ENCODE measurements around the gene DPPA5. TPM values are rescaled to one million over a fixed set of nuclear protein-coding genes. Genes with fewer than 3 reads are reported as not detected.
"Not testable (repeated sequence)": the region's sequence is repeated elsewhere in the genome, so short reads cannot be mapped to it uniquely, and the experiment has no call there.

Gene DPPA5
- total and polyA plus RNA-seq, 12 donors: not detected

GRCh38 chr6:73308712-73309534 is 45.2 kb downstream of the DPPA5 start:
- Histone ChIP-seq H3K4me1 (replicated peaks in 1 of 2) (peaks cover 0 to 13% of the 10 kb centered on the region in 2 donors), H3K27ac (no peak overlapping the region), H3K27me3 (peaks cover 21% of the 10 kb centered on the region), H3K9me3 (replicated peaks in 1 of 3) (no peaks in the 10 kb centered on the region), H3K4me3 (peak overlapping the region in 1 of 4 donors; percentile 41), H3K36me3 (replicated peaks in 1 of 2) (no peaks in the 10 kb centered on the region)
- TF ChIP-seq POLR2A (IDR thresholded peaks at IDR 0.05) (no peak), CTCF (IDR thresholded peaks at IDR 0.05) (no peak)
- DNase-seq: no peak
- intact Hi-C loops (cut with DNase I): no loop called here
- WGBS, 4 donors: 81 to 87% (median 85%) methylated on average over 25 to 26 of the region's 26 CpGs

GRCh38 chr6:73303773-73304172 is 50.3 kb downstream of the DPPA5 start:
- H3K36me3 ChIP-seq (replicated peaks in 1 of 2); intact Hi-C loops (cut with DNase I); H3K27ac ChIP-seq; DNase-seq; H3K4me1 ChIP-seq (replicated peaks in 1 of 2); H3K27me3 ChIP-seq; H3K4me3 ChIP-seq; H3K9me3 ChIP-seq (replicated peaks in 1 of 3): not testable (repeated sequence)
- 85 to 93% (median 91%) methylated on average over 6 to 7 of the region's 7 CpGs for WGBS, 4 donors

Small RNA genes within 50 kb of the gene (small RNA-seq; reads per million reads assigned to genes)
- 0 reads per million in 2 donors for gene RPL39P3

Other genes with a start within 250 kb of the DPPA5 start
- not detected for gene KHDC1L, start 128.8 kb downstream of the DPPA5 start, total RNA-seq
- not detected for gene KHDC1L, start 128.8 kb downstream of the DPPA5 start, polyA plus RNA-seq
- gene KHDC1, start 91.1 kb downstream of the DPPA5 start, total RNA-seq: 1 to 10 TPM in 2 of 9 donors, under 1 TPM in 6, not detected in 1; 0.25 to 2.2 (median 0.74) TPM
- 1 to 10 TPM in 2 of 3 donors, under 1 TPM in 1; 0.33 to 1.0 (median 1.0) TPM for gene KHDC1, start 91.1 kb downstream of the DPPA5 start, polyA plus RNA-seq
- gene KHDC3L, start 8.4 kb upstream of the DPPA5 start, total RNA-seq: not detected
- gene KHDC3L, start 8.4 kb upstream of the DPPA5 start, polyA plus RNA-seq: not detected
- under 1 TPM in 2 of 9 donors, not detected in 7; 0.74 to 0.90 TPM for gene OOEP, start 15.6 kb upstream of the DPPA5 start, total RNA-seq
- gene OOEP, start 15.6 kb upstream of the DPPA5 start, polyA plus RNA-seq: under 1 TPM in 2 of 3 donors, not detected in 1; 0.13 to 0.26 TPM
- 1 to 10 TPM in 3 of 9 donors, under 1 TPM in 4, not detected in 2; 0.11 to 1.6 (median 0.95) TPM for gene DDX43, start 40.6 kb upstream of the DPPA5 start, total RNA-seq
- under 1 TPM; 0.40 to 0.51 (median 0.44) TPM for gene DDX43, start 40.6 kb upstream of the DPPA5 start, polyA plus RNA-seq
- 1 to 10 TPM; 1.2 to 7.8 (median 3.0) TPM for gene CGAS, start 98.0 kb upstream of the DPPA5 start, total RNA-seq
- gene CGAS, start 98.0 kb upstream of the DPPA5 start, polyA plus RNA-seq: 1 to 10 TPM; 1.0 to 1.2 (median 1.2) TPM
- 10 to 100 TPM; 16.9 to 29.9 (median 23.6) TPM for gene MTO1, start 107.5 kb upstream of the DPPA5 start, total RNA-seq
- gene MTO1, start 107.5 kb upstream of the DPPA5 start, polyA plus RNA-seq: 10 to 100 TPM; 14.0 to 26.0 (median 20.3) TPM
- gene EEF1A1, start 166.8 kb upstream of the DPPA5 start, total RNA-seq: over 10,000 TPM in 4 of 9 donors, 1,000 to 10,000 TPM in 5; 7,361 to 13,514 (median 9,188) TPM
- gene EEF1A1, start 166.8 kb upstream of the DPPA5 start, polyA plus RNA-seq: over 10,000 TPM in 1 of 3 donors, 1,000 to 10,000 TPM in 2; 7,921 to 10,048 (median 9,514) TPM